ENCODE measurements around the gene B4GALNT3.

The B4GALNT3 gene

DNA sequence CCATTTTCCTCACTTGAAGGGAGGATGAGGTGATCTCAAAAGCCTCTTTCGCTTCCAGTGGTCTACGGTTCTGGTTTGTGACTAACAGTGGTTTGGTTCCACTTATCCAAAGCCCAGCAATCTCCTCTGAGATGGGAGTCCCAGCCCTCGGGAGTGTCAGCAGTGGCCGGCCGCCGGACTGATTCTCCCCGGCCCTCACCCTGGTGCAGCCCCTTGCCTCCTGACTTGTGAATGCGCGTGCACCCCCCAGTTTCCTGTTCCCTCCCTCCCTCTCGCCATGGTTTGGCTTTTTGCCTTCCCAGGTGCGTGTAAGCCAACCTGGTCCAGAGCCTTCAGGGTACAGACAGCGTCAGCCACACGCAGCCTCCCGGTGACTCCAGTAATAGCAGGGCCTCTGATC lies 74.5 kb downstream of the B4GALNT3 start:
- no peak for TF ChIP-seq CTCF (IDR thresholded peaks at IDR 0.05; ENCODE audit: insufficient read depth, low read depth, low read length, missing control alignments)
- no peak overlapping the region for H3K4me3 ChIP-seq (ENCODE audit: low read depth, low read length)
- DNase-seq (ENCODE audit: low read depth): no peak

DNA sequence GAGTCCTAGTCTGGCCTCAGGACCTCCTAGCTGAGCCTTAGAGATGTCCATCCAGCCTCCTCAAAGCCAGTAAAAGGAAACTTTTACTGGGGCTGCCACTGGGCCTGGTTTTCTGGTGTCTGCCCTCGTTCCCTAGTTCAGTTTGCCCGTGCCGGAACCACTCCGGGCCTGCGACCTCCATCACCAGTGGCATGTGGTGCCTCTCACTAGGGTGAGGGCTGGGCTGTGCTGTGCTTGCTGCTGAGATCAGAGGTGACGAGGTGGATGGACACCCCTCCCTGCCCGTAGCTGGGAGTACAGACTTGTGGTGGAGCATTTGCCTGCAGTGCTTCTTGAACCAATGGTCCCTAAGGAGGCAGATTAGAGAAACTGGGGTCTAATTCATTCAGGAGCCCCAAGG lies 75.7 kb downstream of the B4GALNT3 start:
- H3K4me3 ChIP-seq (ENCODE audit: low read depth, low read length): no peak overlapping the region
- no peak for DNase-seq (ENCODE audit: low read depth)
- no peak for TF ChIP-seq CTCF (IDR thresholded peaks at IDR 0.05; ENCODE audit: insufficient read depth, low read depth, low read length, missing control alignments)

GRCh38 chr12:536751-537245 lies 77.1 kb downstream of the B4GALNT3 start:
- no peak for DNase-seq (ENCODE audit: low read depth)
- no peak for TF ChIP-seq CTCF (IDR thresholded peaks at IDR 0.05; ENCODE audit: insufficient read depth, low read depth, low read length, missing control alignments)

GRCh38 chr12:537772-538171 lies 78.0 kb downstream of the B4GALNT3 start:
- TF ChIP-seq CTCF (IDR thresholded peaks at IDR 0.05; ENCODE audit: insufficient read depth, low read depth, low read length, missing control alignments): no peak
- no peak overlapping the region for H3K4me3 ChIP-seq (ENCODE audit: low read depth, low read length)
- DNase-seq (ENCODE audit: low read depth): no peak

More at GRCh38 chr12:536751-537245, 77.1 kb downstream of the B4GALNT3 start:
- H3K4me3 ChIP-seq (ENCODE audit: low read depth, low read length): no peak overlapping the region

DNA sequence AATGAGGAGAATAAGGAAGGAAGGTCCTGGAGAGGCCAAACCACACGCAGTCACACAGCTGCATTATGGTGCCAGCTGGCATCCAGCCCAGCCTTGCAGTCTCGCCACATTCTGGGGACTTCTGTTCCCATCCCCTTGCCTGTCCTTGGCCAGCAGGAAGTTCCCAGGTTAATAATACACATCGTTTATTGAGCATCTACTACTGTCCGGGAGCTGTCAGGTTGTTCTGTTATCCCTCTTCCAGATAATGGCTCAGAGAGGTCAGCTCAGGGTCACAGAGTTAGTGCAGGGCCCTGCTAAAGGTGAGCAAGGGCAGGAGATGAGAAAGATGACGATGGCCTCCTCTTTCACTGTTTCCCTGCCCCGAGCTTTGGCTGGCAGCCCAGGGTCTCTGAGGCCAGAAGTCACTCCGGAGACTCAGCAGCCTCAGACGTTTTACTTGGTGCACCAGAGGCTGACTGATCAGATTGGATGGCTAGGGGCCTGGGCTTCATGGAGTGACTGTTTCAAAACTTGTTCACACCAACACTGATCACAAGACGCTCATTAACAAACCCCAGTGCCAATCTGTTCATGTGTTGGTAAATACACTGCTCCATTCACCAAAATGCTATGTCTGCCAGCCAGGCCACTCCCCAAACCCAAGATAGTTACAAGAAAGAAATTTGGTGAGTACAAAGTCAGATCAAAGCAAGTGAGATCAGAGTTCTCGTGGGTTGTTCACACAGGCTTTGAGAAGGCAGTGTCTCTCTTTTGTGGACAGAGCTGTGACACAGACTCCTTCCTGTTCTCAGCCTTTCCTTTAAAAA lies 79.2 kb downstream of the B4GALNT3 start:
- no peak for TF ChIP-seq CTCF (IDR thresholded peaks at IDR 0.05; ENCODE audit: insufficient read depth, low read depth, low read length, missing control alignments)
- no peak overlapping the region for H3K4me3 ChIP-seq (ENCODE audit: low read depth, low read length)
- no peak for DNase-seq (ENCODE audit: low read depth)

- no peak overlapping the region for H3K4me3 ChIP-seq (ENCODE audit: low read depth, low read length)
- no peak for TF ChIP-seq CTCF (IDR thresholded peaks at IDR 0.05; ENCODE audit: insufficient read depth, low read depth, low read length, missing control alignments)
- no peak for DNase-seq (ENCODE audit: low read depth)
Observed at GRCh38 chr12:539540-540310, 80.0 kb downstream of the B4GALNT3 start.
